Gastrocnemius medialis (tissue), 4 donors: ENCODE measurements around the gene COL23A1.

Experiments used
- POLR2A ChIP-seq, 2 donors: fragments of 450-650 bp; IDR thresholded peaks; one replicate each; pipeline ENCODE4 v1.6.1; 2017; ENCODE audit warnings: antibody characterized with exemption in 2 of 2, mild to moderate bottlenecking in 2 of 2, moderate library complexity in 2 of 2
- TF ChIP-seq, protein P1 (sequence below), 5 experiments: fragments of 450-650 bp in 3 of 5; fragments of 200-600 bp in 2 of 5; sonication (generic) in 2 of 5; IDR thresholded peaks in 4 of 5; conservative IDR thresholded peaks in 1 of 5; 1 replicate in 4 of 5; 2 replicates in 1 of 5; pipeline ENCODE4 v1.5.1; 2016 to 2019; ENCODE audit warnings: antibody characterized with exemption in 5 of 5, mild to moderate bottlenecking in 3 of 5, moderate library complexity in 3 of 5

DNA sequence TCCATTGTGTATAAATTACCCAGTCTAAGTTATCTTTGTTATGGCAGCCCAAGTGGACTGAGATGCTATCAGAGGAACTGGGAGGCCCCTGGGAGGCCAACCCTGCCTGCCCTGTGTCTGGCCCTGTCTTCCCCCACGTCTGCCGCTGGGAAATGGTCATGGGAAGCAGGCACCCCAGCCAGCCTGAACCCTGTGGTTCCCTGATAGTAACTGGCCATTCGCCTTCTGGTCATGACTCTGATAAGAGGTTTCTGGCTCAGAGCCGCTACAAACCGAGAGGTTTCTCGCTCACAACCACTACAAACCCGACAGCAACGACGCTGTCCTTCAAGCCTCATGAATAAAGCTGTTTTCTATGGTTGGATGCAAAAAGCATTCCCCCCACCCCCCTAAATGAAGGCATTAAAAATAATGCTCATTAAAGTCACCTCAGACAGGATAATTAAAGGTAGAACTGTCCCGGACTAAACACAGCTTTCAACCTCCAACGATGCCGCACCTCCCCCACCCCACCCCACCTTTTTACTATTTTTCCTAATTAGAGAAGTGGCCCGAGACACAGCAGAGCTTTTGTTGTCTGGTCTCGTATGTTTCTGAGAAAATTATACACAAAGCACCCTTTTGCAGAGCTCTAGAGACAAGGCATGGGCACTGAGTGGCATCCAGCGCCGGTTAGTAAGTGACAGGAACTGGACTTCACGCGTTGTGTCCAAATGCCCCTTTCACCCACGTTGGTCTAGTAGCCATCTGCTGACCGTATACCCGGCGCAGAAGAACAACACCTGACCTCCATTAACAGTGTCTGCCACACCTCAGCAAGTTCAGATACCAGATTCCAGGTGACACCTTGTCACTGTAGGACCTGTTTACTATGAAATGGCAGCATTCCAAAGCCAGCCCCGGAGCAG is 140.8 kb downstream of the COL23A1 start:
- TF ChIP-seq, protein P1, sequence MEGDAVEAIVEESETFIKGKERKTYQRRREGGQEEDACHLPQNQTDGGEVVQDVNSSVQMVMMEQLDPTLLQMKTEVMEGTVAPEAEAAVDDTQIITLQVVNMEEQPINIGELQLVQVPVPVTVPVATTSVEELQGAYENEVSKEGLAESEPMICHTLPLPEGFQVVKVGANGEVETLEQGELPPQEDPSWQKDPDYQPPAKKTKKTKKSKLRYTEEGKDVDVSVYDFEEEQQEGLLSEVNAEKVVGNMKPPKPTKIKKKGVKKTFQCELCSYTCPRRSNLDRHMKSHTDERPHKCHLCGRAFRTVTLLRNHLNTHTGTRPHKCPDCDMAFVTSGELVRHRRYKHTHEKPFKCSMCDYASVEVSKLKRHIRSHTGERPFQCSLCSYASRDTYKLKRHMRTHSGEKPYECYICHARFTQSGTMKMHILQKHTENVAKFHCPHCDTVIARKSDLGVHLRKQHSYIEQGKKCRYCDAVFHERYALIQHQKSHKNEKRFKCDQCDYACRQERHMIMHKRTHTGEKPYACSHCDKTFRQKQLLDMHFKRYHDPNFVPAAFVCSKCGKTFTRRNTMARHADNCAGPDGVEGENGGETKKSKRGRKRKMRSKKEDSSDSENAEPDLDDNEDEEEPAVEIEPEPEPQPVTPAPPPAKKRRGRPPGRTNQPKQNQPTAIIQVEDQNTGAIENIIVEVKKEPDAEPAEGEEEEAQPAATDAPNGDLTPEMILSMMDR (IDR thresholded peaks at IDR 0.05 in 4 of 5, conservative IDR thresholded peaks at IDR 0.05 in 1 of 5) = no peak
- no peak for TF ChIP-seq POLR2A (IDR thresholded peaks at IDR 0.05)
